Measurements from ENCODE around the gene PKHD1.

DNA sequence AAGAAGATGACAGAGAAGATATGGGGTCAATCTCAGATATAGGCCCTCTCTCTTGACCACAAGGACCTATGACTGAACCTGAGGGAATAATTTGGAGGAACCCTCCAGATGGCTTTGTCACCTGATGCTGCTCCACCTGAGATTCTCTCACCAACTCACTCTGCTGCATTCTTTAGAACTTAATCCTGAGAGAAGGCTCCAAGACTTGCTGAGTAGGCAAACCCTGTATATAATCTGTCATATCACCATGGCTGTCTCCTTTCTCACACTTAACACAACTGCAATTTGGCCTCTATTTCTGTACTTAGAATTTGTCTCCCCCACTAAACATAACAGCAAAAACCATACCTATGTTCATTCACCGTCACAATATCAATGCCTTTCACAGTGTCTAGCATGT lies 172.3 kb downstream of the PKHD1 start:
- TF ChIP-seq, protein P1, sequence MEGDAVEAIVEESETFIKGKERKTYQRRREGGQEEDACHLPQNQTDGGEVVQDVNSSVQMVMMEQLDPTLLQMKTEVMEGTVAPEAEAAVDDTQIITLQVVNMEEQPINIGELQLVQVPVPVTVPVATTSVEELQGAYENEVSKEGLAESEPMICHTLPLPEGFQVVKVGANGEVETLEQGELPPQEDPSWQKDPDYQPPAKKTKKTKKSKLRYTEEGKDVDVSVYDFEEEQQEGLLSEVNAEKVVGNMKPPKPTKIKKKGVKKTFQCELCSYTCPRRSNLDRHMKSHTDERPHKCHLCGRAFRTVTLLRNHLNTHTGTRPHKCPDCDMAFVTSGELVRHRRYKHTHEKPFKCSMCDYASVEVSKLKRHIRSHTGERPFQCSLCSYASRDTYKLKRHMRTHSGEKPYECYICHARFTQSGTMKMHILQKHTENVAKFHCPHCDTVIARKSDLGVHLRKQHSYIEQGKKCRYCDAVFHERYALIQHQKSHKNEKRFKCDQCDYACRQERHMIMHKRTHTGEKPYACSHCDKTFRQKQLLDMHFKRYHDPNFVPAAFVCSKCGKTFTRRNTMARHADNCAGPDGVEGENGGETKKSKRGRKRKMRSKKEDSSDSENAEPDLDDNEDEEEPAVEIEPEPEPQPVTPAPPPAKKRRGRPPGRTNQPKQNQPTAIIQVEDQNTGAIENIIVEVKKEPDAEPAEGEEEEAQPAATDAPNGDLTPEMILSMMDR (conservative IDR thresholded peaks at IDR 0.05; ENCODE audit: low read depth, low read length), result no peak
- TF ChIP-seq EZH2 (IDR thresholded peaks at IDR 0.05; ENCODE audit: borderline replicate concordance, low read depth, low read length, poor library complexity, severe bottlenecking), result no peak
